Islet of Langerhans (tissue), 1 donor: ENCODE measurements around the gene MTR.

Experiments used
- FAIRE-seq: peaks from one replicate; lab custom pipeline; 2011; peaks lifted over from hg19 to GRCh38; lab: Jason Lieb, UNC

MTR gene

DNA sequence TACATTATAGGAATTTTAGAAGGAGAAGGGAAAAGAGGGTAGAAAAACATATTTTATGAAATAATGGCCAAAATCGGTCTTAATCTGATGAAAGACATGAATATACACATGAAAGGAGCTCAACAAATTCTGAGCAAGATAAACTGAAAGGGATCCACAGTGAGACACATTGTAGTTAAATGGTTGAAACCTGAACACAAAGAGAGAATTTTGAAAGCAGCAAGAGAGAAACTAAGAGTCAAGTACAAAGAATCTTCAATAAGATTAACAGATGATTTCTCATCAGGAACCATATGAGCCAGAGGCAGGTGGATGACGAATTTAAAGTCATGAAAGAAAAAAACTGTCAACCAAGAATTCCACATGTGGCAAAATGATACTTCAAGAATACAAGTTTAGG, 15.8 kb upstream of the MTR start:
- no peak for FAIRE-seq

DNA sequence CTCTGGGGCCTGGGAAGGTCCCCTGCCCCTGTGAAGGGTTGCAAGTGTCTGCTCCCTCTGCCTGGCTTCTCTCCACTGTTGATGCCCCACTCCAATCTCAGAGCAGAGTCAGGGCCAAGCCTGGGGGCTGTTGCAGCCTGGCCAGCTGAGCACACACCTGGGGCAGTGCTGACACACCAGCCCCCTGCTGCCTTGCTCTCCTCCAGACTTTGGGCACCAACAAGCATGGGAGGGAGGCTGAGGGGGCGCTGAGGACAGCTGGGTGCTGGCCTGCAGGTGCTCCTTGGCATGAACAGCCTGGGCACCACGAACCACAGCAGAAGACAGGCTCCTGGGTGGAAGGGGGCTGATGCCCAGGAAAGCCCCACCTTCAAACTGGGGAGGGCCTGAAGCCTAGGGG, 9.6 kb upstream of the MTR start:
- FAIRE-seq, result no peak

DNA sequence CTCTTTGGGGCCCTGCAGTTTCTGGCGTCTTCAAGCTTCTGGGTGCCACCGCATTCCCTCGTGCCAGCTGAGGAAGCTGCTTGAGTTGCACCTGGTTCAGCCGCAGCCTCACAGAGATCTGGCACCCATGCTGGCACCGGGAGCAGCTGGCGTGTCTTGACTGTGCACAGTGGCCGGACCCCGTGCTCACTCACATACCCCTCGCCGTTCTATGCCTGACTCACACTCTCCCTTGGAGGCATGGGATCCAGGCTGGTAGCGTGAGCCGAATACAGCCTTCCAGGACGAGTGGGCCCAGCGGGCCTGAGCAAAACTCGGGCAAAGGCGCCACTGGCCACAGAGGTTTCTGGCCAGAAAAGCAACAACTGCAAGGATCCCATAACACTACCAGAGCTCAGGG, 8.6 kb upstream of the MTR start:
- no peak for FAIRE-seq

DNA sequence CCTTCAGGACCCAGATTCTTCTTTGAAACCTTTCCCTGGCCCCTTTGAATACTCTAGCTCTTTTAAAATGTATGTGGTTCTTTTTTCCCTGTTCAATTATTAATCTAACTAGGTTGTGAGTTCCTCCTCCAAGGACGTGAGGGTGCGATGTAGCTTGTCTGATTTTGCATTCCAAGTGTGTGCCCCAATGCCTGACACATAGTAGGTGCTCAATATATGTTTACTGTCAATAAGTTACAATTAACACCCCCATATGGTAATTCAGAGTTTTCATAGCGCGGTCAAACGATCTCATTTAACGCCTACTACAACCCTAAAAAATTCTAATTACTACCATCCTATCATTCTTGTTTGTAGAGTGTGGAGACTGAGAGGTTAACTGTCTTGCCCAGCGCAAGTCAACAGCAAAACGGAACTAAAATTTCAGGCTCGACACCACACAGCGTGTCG, 482 bp upstream of the MTR start:
- no peak for FAIRE-seq

DNA sequence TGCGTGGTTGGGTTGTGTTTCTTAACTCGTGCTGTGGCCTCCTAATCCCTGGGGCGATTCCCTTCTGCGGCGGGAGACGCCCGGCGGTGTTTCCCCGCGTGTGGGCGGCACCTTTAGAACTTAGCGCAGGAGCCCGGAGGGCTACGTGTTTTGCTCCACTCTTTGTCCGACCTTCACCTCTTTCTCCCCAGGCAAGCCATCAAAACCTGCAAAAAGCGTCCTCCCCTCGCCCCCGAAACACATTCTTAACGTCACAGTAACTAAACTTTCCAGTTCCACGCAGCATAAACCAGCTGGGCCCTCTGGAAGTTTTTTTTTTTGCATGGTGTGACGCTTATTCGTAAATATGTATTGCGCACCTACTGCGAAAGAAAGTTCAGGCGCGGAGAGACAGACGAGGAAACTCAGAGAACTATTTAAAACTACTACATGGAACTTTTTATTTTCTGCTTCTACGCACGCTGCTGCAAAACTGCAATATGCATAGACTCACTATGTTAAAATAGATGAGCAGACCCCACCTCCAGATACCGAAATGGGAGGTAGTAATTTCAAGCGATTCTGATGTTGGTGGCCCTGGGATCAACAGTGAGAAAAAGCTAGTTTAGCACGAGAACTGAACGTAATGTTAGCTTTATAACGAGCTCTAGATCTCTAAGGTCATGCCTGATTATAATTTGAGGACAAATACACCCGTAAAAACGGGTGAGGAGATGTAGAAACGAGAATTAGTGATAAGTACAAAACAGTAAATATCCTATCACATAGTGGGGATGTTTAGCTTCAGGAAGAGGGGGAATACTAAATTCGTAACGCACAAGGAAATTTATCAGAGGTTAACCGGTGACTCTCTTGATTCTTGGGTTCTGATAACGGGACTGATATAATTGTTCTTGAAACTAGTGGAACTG, 920 bp downstream of the MTR start:
- FAIRE-seq, result no peak

DNA sequence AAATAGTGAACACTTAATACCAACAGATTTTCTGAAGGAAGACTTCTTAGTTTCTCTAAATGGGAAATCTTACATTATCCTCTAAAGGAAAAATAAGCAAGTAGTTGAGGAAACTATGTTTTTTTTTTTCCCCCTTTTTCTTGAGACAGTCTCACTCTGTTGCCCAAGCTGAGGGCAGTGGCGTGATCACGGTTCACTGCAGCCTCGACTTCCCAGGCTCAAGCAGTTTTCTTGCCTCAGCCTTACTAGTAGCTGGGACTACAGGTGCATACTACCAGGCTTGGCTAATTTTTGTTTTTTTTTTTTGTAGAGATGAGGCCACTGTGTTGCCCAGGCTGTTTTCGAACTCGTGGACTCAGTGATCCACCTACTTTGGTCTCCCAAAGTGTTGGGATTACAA, 3.9 kb downstream of the MTR start:
- no peak for FAIRE-seq

DNA sequence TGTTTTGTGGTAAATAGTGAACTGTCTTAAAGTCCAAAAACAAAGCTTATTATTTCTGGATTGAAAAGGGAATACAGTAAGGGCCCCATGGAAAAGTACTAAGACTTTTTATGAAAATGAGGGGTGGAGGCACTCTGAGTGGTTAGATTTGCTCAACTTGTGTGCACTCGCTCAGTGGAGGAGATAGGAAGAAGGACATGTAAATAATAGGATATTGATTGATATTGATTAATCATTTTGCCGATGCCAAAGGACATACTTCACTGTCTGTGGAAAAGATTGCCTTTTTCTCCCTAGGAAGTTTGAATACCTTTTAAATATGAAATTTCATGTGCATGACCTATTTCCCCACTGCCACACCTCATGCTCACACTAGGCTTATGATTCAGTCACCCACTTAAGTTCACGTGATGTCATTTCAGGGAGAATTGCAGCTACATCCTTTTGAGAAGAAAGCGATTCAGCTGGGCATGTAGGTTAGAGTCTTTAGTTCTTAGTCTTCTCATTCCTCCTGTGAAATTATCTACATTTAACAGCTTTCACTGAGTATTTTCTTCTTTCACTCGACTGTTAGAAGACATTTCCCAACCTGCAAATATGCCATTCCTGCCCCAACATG, 5.0 kb downstream of the MTR start:
- FAIRE-seq, result no peak

DNA sequence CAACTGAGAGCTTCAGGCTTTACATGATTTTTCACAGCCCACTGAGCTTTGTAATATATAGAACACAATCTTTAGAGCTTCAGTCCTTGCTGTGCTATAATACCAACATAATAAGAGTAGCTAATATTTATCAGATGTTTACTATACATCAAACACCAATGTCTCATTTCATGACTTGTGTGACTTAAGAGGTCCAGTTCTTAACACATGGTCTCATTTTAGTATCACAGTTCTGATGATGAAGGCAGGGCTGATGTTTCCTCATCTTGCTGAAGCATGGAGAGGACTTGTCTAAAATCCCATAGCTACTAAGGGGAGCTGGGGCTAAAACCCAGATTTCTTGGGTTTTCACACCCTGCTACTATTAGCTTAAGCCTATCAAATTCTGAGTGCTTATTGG, 5.5 kb downstream of the MTR start:
- FAIRE-seq, result no peak

DNA sequence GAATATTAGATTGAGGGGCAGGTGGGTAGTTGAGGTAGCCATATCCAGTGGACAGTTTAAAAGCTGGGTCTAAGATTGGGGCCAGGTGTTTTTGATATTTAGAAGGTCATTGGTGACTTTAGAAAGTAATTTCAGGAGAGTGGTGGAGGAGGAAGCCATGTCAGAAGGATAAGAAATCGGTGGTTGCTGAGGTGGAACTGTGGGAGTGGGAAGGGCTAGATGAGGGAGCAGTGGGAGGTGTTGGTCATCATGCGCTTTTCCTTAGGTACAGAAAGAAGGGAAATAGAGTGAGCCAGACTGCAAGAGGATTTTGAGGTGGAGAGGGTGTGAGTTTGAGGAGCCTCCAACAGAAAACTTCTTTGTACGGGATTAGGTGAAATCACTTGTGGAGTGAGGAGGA, 7.2 kb downstream of the MTR start:
- no peak for FAIRE-seq

DNA sequence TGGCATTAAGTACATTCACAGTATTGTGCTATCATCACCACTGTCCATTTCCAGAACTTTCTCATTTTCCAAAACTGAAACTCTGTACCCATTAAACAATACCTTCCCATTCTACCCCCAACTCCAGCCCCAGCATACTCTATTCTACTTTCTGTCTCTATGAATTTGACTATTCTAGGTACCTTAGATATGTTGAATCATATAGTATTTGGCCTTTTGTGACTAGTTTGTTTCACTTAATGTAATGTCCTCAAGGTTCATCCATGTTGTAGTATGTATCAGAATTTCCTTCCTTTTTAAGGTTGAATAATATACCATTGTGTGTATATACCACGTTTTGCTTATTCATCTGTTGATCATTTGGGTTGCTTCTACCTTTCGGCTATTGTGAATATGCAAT, 11.5 kb downstream of the MTR start:
- FAIRE-seq, result no peak

DNA sequence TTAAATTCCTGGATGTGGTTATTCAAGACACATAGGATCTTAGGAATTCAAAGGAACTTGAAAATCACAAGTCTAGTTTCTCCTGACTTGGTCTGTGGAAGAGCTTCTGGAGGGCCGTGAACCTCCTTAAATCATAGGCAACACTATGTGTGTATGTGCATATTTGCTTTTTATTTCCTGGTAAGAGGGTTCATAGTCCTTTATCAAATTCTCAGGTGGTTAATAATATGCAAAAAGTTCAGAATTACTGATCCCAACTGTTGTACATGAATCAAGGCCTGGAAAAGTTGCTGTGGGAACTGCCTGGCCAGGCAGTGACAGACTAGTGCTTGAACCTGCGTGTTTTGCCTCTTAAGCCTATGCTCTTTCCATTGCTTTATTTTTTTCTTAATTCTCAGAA, 12.9 kb downstream of the MTR start:
- no peak for FAIRE-seq

DNA sequence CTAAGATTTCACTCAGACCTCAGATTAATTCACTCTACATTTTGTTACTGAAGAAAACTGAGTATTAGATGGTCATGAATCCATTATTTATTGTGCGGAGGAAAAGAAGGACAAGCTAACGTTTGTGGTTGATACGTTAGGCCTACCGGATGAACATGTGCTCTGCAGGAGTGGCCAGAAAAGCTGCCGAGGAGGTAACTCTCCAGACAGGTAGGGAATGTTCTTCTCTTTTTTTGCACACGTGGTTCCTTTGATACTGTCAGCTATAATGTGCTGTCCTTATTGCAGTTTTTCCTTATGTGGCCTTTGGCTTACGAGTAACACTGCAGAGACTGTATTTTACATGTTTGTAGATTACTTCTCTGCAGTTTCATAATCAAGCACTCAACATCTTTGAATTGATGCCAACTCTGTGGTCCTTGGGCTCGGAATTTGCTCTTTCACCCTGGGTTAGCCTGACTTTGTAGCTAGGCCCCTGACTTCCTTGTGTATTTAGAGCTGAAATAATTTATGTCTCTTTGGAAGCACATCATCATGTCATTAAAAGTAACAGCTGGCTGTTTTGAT, 13.6 kb downstream of the MTR start:
- no peak for FAIRE-seq

DNA sequence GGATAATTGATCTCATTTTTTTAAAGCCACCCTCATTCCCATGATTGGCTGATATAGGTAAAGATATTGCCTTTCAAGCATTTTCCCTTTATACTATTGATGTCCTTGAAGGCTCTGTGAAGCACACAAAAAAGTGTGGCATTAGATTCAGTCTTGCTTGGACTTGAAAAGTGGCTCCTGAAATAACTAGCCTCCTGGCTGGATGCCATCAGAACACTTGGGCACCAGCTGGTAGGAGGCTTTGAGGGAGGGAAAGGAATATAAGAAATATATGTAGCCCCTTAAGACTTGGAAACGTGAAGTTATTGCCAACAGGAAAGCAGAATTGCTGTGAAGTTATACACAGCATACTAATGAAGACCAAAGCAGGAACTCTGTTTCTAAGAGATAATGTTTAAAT, 14.1 kb downstream of the MTR start:
- no peak for FAIRE-seq

DNA sequence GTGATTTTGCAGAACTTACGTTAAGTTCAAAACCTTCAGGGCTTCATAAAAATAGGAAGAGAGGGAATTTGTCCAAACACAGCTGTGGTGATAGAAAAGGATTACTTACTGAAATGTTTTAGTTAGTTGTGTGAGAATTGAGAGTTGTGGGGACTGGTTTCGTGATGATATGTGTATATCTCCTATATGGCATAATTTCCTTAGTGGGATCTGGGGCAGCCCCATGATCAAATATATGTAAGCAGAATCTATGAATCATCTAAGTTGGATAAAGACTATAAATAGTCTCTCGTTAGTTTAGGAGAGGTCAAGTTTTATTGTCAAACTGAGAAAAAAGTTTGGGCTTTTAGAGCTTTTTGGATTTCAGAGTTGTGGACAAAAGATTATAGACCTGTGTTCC, 14.9 kb downstream of the MTR start:
- no peak for FAIRE-seq

DNA sequence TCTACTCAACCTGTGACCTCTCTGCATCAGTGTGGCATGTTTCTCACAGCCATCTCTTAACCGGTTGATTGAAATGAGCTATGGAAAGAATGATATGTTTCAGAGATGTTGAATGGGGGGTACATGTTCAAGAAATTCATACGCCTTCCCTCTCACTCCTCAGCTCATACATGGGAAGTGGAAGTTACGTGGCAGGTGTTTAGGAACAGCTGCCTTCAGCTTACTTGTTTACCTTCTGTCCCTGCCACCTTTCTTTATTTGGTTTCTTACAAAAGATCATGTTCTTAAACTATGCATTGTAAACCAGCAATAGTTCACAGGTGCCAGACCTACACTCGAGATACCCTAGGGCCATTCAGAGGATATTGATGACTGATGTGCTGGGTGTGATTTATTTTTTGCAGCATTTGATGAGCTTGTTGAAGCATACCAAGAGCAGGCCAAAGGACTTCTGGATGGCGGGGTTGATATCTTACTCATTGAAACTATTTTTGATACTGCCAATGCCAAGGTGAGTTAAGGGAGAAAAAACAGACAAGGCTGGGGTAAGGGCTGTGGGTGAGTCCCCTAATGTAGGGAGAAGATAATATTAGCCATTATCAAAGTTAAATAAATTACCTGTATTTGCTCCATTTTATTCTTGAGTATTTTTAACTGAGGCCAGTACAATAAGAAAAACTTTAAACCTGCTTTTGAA, 17.4 kb downstream of the MTR start:
- FAIRE-seq, result no peak

DNA sequence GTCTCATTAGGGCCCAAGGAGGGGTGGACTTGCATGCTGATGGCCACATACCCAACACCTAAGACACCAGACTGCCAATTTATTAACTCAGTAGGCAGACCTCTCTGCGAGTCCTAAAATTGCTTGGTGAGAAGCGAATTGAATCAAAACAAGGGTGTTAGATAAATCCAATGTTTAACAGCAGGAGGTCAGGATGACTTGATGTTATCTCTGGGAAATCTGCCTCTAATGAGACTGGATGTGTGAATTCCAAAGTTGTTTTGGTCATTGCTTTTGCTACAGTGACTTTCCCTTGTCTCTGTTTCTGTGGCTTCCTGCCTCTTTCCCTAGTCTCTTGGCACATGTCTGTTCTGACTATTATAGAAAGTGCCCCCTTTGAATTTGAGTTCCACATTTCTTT, 20.8 kb downstream of the MTR start:
- no peak for FAIRE-seq

DNA sequence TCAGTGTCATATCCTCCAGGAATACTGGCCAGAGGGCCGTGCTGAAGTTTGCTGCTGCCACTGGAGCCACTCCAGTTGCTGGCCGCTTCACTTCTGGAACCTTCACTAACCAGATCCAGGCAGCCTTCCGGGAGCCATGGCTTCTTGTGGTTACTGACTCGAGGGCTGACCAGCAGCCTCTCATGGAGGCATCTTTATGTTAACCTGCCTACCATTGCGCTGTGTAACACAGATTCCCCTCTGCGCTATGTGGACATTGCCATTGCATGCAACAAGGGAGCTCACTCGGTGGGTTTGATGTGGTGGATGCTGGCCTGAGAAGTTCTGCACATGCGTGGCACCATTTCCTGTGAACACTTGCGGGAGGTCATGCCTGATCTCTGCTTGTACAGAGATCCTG, 24.8 kb downstream of the MTR start:
- FAIRE-seq, result no peak

DNA sequence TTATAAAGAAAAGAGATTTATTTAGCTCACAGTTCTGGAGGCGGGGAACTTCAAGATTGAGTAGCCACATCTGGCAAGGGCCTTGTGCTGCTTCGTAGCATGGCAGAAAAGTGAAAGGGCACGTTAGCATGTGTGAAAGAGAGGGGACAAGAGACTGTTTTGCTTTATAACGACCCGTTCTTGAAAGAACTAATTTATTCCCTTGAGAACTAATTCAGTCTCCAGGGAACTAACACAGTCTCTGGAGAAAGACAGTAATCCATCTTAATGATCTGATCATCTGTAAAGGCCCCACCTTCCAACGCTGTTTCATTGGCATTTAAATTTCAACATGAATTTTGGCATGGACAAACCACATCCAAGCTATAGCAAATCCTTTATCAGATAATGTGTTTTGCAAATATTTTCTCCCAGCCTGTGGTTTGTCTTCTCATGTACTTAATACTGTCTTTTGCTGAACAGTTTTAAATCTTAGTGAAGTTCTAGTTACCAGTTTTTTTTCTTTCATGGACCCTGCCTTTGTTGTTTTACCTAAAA, 26.1 kb downstream of the MTR start:
- no peak for FAIRE-seq

DNA sequence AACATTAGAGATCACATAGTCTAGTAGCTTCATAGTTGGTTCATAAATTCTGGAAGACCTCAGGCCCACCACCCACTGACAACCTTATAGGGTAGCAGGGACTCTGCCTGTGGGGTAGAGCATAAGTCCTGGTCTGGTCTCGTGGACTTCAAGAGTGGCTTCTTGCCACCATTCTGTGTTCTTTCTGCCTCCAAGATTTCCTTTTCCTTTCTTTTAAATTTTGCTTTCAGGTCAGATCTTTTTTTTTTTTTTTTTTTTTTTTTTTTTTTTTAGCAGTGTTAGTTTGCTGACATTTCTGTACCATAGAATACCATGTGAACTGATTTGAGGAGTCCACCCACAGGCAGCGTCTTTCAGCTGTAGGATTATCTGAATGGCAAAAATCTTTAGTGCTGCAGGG, 28.5 kb downstream of the MTR start:
- no peak for FAIRE-seq

DNA sequence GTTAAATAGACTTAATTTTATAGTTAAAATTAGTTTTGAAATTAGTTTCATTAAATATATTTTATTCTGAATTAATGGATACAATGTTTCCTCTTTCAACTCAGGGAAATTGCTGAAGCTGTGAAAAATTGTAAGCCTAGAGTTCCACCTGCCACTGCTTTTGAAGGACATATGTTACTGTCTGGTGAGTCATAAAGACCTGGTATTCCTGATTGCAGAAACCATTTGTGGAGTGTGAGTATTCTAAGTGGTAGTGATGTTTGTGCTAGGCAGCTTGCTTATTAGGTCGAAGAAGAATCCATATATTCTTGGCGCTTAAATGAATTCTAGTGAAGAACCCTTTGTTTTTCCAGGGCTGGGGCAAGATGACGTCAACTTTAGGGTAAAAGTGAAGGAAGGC, 34.0 kb downstream of the MTR start:
- no peak for FAIRE-seq

DNA sequence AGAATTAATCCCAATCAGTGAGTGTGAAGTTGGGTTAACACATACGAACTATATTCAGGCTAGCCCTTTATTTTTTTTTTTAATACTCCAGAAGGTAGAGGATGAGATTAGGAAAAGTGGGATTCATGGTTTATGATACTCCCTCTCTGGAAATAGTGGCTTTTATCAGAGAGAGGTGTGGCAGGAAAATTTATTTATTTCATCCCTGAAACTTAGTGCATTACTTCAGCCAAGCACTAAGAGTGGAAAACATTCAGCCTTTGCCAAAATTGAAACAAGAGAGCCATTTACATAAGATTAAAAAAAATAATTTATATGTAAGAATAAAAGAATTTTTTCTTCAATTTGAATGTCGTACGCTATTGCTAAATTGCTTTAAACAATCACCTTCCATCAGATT, 35.0 kb downstream of the MTR start:
- no peak for FAIRE-seq

DNA sequence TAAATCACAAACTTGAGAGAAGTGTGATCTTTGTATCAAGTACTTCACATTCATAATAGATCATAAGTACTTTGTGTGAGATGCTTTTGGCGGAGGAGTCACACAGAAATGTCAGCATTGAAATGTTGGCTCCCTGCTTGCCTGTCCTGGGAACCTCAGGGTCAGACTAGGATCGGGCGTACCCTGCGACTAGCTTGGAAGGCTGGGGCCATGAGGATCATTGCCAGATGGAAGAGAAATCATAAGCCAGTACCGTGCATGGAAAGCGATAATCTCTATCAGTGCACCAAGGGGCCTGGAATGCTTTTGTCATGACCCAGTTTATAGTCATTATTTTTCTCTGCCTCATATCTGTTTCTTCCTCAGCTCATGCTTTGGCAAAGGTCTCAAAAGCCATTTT, 35.5 kb downstream of the MTR start:
- no peak for FAIRE-seq

DNA sequence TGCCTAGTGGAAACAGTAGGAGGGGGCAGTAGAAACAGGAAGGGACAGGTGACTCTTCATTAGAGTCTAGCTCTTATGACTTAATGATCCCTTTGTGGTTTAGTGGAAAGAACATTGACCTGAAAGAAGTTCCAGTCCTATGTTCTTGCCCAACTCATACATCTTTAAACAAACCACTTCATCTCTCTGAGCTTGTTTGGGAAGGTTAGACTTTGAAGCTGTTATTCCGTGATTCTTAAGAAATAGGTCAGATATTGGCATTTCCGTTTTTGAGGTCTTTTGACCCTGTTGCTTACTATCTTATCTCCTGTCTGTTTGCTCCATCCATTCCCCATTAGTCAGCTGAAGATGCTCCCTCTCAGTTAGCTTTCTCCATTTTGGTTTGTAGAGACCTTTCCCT, 38.5 kb downstream of the MTR start:
- no peak for FAIRE-seq
